ENCODE measurements around the gene FTL.

FTL gene

DNA sequence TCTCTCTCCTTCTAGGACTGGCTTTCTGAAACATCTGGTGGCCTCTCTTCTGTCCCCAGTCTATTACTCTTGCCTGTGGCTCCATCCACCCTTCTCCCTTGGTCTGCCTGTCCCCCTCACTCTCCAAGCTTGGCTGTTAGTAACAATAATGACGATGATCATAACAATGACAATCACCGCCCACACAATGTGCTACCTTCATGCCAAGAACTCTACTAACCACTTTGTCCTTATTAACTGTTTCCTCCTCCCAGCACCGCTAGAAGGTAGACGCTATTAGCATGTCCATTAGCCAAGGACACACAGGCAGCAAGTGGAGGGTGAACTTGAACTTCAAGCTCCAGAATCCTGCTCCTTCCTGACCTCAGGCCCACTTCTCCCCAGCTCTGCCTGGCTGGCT is 25.3 kb downstream of the FTL start:
- DNase-seq, result no peak

DNA sequence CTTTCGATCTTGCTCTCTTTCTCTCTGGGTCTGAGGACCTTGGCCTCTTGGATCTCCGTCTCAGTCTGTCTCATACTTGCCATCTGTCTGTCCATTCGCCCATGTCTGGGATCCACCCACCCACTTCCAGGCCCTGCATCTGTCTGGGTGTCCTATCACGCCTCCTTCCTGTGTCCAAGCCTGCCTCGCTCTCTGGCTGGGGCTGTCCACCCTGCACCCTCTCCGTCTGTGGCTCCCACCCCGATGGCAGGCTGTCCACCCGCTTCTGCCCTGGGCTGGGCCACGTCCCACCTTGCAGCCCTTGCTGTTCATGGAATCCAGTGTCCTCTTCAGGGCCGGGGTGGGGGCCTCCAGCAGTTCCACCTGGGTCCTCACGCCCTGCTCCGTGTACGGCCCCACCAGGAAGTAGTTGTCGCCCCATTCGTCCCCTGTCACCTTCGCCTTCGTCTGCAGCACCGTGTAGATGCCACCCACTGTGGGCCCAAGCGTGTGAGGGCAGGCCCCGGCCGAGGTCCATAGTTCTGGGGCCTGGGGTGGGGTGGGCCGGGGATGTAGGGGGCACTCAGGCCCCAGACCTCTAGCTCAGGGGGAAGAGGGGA is 26.0 kb downstream of the FTL start:
- DNase-seq, result no peak

DNA sequence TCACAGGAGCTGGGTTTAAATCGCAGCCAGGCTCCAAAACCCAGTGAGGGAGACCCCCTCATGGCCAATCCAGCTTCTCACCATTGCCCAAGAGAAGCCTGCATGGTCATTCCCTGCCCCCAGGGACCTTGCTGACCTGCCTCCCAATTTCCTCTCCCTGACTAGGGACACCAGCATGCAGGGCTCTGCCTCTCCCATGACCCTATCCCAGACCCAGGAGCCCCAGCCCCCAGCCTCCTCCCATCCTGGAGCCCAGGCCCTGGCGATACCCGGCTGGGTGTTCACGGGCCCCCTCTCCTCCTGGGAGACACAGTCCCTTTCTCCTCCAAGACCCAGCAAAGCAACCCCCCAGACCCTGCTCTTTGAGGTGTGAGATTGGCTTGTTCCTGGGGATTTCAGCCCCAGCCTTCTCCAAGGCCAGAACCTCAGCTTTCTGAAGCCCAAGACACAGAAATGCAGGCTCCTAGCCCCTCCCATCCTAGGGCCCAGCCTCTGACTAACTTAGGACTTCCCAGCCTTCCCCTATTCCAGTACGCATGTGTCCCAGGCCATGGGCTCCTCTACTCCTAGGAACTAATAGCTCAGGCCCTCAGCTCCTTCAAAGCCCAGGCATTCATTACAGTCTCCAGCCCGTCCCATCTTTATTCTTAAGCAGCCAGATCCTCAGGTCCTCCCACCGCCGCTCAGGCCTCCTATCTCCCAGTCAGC is 26.9 kb downstream of the FTL start:
- DNase-seq, result peak in 12 of 51 donors; percentile 3 to 44 (median 28)

DNA sequence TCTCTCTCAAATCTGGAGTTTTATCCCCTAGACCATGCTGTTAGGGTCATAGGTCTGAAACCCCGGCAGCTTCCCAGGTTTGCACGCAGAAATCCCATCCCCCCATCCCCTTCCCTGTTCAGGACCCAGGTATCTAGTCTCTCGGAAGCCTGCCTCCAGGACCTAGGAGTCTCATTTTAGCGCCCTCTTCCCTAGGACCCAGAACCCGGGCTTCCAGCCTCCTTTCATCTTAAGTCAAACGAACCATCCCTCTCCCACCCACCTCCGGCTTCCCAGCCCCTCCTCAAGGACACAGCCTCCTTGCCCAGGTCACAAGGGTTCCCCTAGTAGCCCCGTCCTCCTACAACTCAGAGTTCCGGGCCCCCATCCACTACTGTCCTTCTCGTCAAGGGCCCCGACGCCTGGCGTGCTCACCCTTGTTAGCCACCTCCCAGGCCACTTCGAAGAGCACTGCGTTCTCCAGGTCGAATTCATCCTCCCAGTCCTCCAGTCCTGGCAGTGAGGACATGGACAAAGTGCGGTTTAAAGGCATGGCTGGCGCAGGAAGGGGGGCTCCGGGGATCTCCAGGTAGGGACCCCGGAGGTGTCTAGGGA is 27.6 kb downstream of the FTL start:
- peak in 18 of 51 donors; percentile 11 to 72 (median 45) for DNase-seq

DNA sequence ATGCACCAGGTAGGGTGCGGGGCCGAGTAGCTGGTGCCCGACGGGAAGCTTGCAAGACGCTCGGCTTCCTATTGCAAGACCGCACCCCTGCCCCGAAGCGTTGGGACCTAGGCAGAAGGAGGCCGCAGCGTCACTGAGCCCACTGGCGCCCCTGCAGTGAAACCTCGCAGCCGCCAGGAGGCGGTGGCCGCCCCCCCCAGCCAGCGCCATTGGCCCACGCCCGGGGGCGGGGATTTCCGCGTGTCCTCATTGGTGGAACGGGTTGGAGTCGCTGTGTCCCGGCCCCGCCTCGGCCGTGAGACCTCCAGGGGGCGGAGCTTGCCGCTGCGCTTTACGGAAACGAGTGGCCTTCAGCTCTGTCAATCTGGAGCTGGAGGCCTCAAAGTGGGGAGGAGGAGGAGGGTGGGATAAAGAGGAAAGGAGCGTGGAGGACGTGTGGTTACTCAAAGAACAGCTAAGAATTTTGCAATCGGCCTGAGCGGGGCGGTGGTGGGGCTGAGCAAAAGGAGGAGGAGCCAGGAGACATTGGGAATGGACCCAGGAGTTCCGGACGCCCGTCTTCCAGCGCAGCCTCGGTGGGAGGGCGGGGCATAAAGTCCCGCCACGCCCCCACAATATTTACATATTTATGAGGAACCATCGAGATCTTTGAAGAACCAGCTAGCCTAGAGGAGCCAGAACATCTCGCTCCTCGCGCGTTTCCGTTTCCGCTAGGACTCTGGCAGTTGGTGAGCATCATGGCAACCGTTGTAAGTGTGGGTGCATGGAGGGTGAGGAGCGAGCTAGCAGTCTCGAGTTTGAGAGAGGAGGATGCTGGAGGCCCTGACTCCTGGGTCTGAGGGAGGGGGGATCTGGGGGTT is 28.3 kb downstream of the FTL start, which contains the start of the genes GYS1 and RUVBL2:
Gene GYS1, minus strand, starts transcription at position 135 of the 860 bp plus-strand sequence. CDS start 197 bp downstream, outside the sequence.
Gene RUVBL2, plus strand, starts transcription at position 713 of the 860 bp plus-strand sequence. Its CDS starts 25 bp downstream, at position 738.
- DNase-seq, result peak; percentile 79 to 100 (median 98)

DNA sequence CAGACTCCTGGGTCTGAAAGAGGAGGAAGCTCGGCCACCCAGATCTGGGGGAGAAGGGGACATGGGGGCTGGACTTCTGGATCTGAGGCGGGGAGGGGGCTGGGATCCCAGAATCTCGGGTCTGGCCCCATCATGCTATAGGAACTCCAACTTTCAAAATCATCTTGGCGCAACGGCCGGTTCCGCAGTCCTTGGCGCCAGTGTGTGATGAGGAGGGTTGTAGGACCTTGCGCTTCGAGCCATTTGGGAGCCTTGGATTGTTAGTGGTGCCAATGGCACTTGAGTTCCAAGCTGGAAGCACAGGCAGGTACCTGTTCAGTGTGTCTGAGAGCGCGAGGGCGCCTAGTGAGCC is 28.9 kb downstream of the FTL start:
- DNase-seq, result no peak

DNA sequence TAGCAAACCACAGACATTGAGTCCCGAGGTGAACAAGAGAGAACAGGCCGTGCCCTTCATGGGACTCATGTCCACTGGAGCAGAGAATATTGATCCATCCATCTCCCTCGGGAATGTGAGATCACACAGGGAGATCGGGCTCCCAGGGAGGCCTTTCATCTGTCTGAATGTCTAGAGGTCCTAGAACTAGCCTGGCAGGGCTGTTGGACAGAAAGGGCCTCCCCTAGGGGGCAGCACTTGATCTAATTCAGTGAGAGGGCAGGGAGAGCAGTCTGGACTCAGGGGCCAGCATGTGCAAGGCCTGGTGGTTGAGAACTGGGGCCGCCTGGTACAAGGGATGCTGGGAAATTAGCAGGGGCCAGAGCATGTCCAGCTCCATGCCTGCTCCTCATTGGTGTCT is 32.9 kb downstream of the FTL start:
- DNase-seq, result no peak

DNA sequence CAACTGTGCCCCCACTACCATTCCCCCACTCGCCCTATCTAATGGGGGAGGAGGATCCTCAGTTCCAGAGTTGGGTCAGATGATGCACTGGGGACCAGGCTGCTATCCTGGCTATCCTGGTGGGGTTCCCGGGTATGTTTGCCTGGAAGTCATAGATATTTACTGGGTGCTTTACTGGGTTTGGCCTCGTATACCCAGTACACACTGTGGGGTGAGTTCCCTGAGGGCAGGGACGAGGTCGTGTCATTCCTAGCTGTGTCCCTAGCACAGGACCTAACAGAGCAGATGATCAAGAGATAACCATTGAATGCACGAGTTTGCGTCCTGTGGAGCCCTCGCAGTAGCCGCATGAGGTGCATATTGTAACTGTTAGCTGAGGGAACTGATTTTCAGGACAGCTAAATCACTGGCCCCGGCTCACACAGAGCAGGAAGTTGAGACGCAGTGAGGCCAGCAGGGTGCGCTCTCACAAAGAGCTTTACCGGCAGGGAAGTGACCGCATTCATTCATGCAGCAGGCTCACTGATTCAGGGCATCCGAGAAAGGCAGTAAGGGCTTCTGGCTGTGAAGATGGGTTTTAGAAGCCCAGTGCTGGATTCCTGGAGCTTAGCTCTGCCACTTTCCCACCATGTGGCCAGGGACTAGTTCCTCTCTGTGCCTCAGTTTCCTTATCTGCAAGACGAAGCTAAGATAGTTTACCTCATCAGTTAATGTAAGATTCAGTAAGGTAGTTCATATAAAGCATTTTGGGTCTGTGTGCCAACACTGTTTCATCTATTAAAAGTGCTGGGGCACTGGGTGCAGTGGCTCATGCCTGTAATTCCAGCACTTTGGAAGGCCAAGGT is 34.6 kb downstream of the FTL start:
- DNase-seq, result peak in 9 of 51 donors; percentile 4 to 29 (median 11)

DNA sequence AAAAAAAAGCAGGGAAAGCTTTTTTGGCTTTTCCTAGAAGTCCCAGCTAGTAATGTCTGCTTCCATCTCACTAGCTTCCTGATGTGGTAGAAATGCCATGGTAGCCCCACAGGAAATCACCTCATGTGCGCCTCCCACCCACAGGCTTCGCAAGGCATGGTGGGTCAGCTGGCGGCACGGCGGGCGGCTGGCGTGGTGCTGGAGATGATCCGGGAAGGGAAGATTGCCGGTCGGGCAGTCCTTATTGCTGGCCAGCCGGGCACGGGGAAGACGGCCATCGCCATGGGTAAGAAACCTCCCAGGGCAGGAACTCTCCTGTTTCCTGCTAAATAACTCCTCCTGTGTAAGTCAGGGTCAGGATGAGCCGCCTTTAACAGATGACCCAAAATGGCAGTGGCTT is 39.0 kb downstream of the FTL start:
- no peak for DNase-seq

DNA sequence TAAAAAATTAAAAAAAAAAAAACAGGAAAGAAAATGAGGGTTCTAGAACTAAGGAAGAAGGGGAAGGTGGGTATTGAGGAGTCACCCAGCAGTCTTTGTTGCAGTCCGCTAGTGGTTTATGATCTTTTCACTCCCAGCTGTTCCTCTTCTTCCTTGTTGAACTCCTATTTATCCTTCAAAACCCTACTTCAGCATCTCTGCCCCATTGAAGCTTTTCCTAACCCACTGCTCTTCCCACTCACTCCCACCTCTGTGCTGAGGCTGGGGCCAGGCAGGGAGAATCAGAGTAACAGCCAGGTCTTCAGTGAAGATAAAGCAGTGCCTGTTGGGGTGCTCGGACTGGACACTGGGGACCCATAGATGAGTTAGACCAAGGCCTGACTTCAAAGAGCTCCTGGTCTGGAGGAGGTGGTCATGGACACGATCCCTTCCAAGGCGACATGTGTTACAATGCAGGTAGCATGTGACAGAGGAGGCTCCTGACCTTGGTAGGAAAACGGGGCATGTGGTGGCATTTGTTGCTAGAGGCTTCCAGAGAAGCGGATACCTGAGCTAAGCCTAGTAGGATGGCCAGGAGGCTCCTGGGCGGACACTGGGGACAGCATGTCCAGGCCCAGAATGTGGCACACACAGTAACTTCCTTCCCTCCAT is 40.0 kb downstream of the FTL start:
- no peak for DNase-seq

DNA sequence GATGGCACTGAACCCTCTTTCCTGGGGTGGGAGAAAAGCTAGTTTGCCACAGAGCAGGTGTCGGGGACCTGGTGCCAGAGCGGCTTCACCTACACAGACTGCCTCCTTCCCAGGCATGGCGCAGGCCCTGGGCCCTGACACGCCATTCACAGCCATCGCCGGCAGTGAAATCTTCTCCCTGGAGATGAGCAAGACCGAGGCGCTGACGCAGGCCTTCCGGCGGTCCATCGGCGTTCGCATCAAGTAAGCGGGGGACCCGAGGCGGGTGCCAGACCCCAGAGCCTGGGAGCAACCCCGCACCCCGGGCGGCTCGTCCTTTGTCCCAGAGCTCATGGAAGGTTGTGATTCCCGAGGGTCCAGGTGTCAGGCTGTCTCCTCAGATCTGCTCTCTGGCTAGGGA is 41.8 kb downstream of the FTL start:
- no peak for DNase-seq

DNA sequence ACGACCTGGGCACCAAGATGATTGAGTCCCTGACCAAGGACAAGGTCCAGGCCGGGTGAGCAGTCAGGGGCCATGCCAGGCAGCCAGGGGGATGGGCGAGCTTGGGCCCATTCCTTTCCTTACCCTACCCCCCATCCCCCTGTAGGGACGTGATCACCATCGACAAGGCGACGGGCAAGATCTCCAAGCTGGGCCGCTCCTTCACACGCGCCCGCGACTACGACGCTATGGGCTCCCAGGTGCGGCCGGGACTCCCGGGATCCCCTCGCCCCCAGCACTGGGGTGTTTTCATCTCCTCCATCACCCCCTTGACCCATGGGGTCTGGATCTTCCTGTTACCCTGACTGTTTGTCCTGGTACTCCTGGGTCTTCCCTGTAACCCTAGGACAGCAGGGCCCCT is 44.7 kb downstream of the FTL start:
- DNase-seq, result no peak

DNA sequence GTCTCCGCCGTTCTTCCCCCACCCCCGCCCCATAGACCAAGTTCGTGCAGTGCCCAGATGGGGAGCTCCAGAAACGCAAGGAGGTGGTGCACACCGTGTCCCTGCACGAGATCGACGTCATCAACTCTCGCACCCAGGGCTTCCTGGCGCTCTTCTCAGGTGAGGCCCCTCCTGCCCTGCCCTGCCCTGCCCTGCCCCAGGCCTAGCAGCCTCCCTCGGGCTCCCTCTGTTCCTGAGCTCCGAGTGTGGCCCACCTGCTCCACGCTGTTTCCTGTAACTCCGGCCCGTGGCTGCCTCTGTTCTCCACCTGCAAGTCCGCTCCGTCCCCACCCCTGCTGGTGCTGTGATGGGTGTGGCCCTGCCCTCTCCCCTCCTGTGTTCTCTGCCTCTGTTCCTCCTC is 45.3 kb downstream of the FTL start:
- no peak for DNase-seq

DNA sequence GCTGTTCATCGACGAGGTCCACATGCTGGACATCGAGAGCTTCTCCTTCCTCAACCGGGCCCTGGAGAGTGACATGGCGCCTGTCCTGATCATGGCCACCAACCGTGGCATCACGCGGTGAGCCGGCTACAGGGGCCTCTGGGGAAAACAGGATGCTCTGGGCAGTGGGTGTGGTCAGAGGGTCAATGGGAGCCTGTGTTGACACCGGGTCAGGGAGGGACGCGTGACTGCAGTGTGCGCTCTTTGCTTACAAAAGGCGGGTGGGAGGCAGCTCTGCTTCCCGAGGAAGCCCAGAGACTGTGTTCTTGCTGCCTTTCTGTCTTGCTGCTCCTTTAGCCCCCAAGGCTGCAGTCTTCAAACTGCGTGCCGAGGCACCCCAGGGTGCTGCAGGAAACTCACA is 46.1 kb downstream of the FTL start:
- DNase-seq, result no peak

DNA sequence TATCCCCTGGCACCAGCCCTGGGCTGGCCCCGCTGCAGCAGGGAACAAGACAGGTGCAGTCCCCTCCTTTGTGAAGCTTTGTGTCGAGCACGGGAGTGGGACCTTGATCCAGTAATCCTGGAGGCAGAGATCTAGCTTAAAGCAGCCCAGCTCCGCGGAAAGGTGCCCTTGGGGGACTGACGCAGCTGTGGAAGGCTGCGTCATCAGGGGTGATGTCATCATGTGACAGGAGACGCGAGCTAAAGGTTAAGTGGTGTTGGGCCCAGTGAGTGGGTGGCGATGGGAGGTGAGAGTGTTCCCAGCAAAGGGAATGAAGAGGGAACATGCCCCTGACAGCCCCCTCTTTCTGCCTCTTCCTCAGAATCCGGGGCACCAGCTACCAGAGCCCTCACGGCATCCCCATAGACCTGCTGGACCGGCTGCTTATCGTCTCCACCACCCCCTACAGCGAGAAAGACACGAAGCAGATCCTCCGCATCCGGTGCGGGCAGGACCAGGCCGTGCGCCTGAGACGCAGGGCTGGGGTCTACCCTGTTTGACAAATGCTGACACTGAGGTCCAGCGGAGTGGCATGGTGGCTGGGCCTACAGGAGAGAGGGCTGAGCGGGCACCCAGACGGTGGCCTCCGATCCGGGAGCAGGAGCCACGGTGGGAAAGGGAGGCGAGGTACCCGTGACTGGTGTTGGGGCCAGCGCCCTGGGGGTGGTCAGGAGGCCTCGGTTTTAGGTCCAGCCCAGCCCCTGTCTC is 49.2 kb downstream of the FTL start:
- no peak for DNase-seq

DNA sequence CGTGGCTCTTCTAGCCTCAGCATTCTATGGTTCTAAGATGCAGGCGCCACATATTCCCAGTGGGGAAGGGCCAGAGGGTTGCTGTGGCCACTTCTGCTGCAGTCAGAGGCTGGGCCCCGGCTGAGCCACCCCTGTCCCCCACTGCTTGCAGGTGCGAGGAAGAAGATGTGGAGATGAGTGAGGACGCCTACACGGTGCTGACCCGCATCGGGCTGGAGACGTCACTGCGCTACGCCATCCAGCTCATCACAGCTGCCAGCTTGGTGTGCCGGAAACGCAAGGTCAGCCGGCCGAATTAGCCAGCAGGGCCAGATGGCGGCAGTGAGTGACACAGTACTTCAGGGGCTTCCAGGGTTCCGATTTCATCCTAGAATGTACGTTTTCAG is 49.8 kb downstream of the FTL start:
- DNase-seq, result no peak

DNA sequence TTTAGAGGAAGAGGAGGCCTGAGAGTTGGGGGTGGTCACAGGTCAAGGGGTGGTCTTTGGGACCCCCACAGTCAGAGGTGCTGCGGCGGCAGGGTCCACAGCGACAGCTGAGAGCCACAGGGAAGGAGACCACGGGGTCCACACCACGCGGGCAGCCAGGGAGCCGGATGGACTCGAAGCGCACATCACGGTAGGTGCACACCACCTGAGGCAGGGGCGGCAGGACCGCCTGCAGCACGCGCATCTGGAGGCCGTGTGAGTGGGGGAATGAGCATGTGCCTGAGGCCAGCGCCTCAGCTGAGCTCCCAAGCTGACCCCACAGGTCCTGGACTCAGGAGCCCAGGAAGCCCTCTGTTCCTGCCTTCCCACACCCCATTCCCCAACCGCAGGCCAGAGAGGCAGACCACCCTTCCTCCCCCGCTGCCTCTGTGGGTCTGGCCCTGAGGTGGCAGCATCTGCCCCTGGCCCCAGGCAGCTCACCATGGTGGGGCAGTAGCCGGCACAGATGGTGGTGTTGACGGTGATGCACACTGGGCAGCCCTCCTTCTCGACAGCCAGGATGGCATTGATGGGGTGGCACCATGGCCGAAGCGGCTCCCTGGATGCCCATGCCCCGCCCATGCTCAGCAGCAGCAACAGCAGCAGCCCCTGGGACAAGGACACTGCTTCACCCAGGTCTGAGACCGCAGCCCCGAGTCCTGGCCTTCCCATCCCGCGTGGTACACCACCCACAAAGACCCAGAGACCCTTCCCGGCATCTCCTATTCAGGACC is 51.1 kb downstream of the FTL start:
- no peak for DNase-seq
